ENCODE results near the gene MMADHC. TPM values are rescaled to one million over a fixed set of nuclear protein-coding genes. Genes with fewer than 3 reads are reported as not detected.

Gene MMADHC
- total and polyA plus RNA-seq, 8 donors = 34.1 to 129 (median 70.5) TPM

DNA sequence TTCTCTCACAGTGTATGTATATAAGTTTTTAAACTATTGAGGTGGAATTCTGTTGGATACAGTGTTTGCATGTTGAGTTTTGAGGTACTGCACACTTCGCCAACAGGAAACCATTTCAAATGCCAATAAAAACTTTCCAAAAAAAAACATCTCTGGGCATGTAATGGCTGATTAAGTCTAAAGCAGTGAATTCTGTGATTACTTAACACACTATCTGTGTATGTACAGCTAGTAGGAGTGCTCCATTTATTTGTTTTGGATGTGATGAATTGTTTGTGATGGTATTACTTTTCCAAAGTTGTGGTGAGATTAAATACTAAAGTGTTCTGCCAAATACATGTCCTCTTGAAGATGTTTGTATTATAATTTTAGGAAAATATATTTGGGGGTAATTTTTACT lies 31.1 kb downstream of the MMADHC start:
- intact Hi-C loops (cut with DNase I; ENCODE audit: low total_unique reads) = no loop called here
- no peak for DNase-seq
- 24 to 55% (median 33%) methylated on average over 1 of the region's 1 CpG for WGBS, 5 donors
- no peaks in the 10 kb centered on the region for H3K36me3 ChIP-seq
- no peak overlapping the region for H3K4me3 ChIP-seq
- no peaks in the 10 kb centered on the region for H3K9me3 ChIP-seq
- H3K27ac ChIP-seq = no peak overlapping the region
- H3K27me3 ChIP-seq = no peaks in the 10 kb centered on the region
- peaks cover 0 to 11% (median 3%) of the 10 kb centered on the region in 4 donors for H3K4me1 ChIP-seq
- TF ChIP-seq EP300 (IDR thresholded peaks at IDR 0.05) (no peak), POLR2AphosphoS5 (IDR thresholded peaks at IDR 0.05) (no peak), POLR2A (IDR thresholded peaks at IDR 0.05) (no peak)
- TF ChIP-seq, protein P1, sequence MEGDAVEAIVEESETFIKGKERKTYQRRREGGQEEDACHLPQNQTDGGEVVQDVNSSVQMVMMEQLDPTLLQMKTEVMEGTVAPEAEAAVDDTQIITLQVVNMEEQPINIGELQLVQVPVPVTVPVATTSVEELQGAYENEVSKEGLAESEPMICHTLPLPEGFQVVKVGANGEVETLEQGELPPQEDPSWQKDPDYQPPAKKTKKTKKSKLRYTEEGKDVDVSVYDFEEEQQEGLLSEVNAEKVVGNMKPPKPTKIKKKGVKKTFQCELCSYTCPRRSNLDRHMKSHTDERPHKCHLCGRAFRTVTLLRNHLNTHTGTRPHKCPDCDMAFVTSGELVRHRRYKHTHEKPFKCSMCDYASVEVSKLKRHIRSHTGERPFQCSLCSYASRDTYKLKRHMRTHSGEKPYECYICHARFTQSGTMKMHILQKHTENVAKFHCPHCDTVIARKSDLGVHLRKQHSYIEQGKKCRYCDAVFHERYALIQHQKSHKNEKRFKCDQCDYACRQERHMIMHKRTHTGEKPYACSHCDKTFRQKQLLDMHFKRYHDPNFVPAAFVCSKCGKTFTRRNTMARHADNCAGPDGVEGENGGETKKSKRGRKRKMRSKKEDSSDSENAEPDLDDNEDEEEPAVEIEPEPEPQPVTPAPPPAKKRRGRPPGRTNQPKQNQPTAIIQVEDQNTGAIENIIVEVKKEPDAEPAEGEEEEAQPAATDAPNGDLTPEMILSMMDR (IDR thresholded peaks at IDR 0.05) = no peak

DNA sequence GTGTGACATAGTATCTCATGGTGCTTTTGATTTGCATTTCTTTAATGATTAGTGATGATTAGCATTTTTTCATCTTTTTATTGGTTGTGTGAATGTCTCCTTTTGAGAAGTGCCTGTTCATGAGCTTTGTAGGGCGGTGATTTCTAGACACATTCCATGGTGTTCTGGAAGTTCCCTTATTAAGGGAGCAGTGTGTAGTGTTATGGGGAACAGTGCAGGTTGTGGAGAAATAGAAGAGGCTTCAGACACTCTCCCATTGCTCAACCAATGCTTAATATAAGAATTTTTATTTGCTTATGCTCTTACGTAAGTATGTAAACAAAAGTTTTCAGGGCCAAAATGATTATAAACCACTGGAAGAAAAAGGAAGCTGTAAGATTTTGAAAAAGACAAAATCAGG lies 34.7 kb downstream of the MMADHC start:
- no peak overlapping the region for H3K27ac ChIP-seq
- no peaks in the 10 kb centered on the region for H3K27me3 ChIP-seq
- DNase-seq = no peak
- TF ChIP-seq POLR2AphosphoS5 (IDR thresholded peaks at IDR 0.05) (no peak), POLR2A (IDR thresholded peaks at IDR 0.05) (no peak), EP300 (IDR thresholded peaks at IDR 0.05) (no peak)
- TF ChIP-seq, protein P1 (IDR thresholded peaks at IDR 0.05) = no peak
- no peak overlapping the region for H3K4me3 ChIP-seq
- intact Hi-C loops (cut with DNase I; ENCODE audit: low total_unique reads) = no loop called here
- H3K9me3 ChIP-seq = peaks cover 0 to 8% (median 3%) of the 10 kb centered on the region in 4 donors
- peaks cover 0 to 4% (median 0%) of the 10 kb centered on the region in 4 donors for H3K4me1 ChIP-seq
- 61 to 68% (median 67%) methylated on average over 2 of the region's 2 CpGs for WGBS, 5 donors
- no peaks in the 10 kb centered on the region for H3K36me3 ChIP-seq

DNA sequence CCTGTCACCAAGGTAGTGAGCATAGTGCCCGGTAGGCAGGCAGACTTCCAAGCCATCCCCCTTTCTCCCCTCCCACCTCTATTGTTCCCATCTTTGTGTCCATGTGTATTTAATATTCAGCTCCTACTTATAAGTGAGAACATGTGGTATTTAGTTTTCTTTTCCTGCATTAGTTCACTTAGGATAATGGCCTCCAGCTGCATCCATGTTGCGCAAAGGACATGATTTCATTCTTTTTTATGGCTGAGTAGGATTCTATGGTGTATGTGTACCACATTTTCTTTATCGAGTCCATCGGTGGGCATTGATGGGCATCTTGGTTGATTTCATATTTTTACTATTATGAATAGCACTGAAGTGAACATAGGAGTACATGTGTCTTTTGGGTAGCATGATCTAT lies 35.3 kb downstream of the MMADHC start:
- intact Hi-C loops (cut with DNase I; ENCODE audit: low total_unique reads) = no loop called here
- DNase-seq = no peak
- Histone ChIP-seq H3K9me3 (peaks cover 0 to 8% (median 3%) of the 10 kb centered on the region in 4 donors), H3K36me3 (no peaks in the 10 kb centered on the region), H3K27me3 (no peaks in the 10 kb centered on the region), H3K27ac (no peak overlapping the region), H3K4me3 (no peak overlapping the region), H3K4me1 (peaks cover 0 to 4% (median 0%) of the 10 kb centered on the region in 4 donors)
- TF ChIP-seq POLR2A (IDR thresholded peaks at IDR 0.05) = no peak
- no peak for TF ChIP-seq POLR2AphosphoS5 (IDR thresholded peaks at IDR 0.05)
- TF ChIP-seq, protein P1 (IDR thresholded peaks at IDR 0.05) = no peak
- no peak for TF ChIP-seq EP300 (IDR thresholded peaks at IDR 0.05)
- 90 to 100% (median 96%) methylated on average over 4 of the region's 4 CpGs for WGBS, 5 donors

DNA sequence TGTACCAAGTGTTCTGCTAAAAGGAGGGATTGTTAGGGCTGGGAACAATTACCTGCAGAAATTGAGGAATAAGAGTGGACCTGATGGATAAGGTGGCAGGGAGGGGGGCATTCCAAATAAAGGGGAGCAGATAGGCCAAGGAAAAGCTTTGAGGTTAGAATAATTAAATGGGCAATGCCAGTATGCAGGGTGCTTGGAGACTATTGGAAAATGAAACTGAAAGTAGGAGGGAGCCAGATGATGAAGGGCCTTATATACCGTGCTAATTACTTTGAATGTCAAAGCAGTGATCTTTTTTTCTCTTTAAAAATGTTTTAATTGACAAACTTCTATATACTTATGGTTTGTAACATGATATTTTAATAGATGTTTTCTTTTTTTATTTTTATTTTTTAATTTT lies 42.9 kb downstream of the MMADHC start:
- Histone ChIP-seq H3K4me3 (no peak overlapping the region), H3K27ac (no peak overlapping the region), H3K27me3 (no peaks in the 10 kb centered on the region), H3K36me3 (no peaks in the 10 kb centered on the region), H3K4me1 (no peaks in the 10 kb centered on the region), H3K9me3 (no peaks in the 10 kb centered on the region)
- no peak for TF ChIP-seq POLR2AphosphoS5 (IDR thresholded peaks at IDR 0.05)
- TF ChIP-seq, protein P1 (IDR thresholded peaks at IDR 0.05) = no peak
- TF ChIP-seq POLR2A (IDR thresholded peaks at IDR 0.05) = no peak
- TF ChIP-seq EP300 (IDR thresholded peaks at IDR 0.05) = no peak
- 36 to 78% (median 67%) methylated on average over 1 of the region's 1 CpG for WGBS, 5 donors
- DNase-seq = no peak
- intact Hi-C loops (cut with DNase I; ENCODE audit: low total_unique reads) = no loop called here
